HG02571 (cell line): Measurements from ENCODE around the gene KLF16.

Experiments
- ATAC-seq: cut with Tn5 transposase; IDR thresholded peaks from one replicate; pipeline ENCODE4 v1.9.1; 2021; ENCODE audit warnings: mild to moderate bottlenecking, moderate library complexity; ENCODE audit not compliant: unreplicated experiment

The KLF16 gene

GRCh38 chr19:1826557-1827521 lies 36.5 kb downstream of the KLF16 start:
- ATAC-seq: no peak

GRCh38 chr19:1825909-1826556 lies 37.3 kb downstream of the KLF16 start:
- no peak for ATAC-seq

- ATAC-seq: no peak
Measured at GRCh38 chr19:1824252-1824622, 39.1 kb downstream of the KLF16 start.

GRCh38 chr19:1823539-1824251 lies 39.7 kb downstream of the KLF16 start:
- ATAC-seq: no peak

- no peak for ATAC-seq
Measured at GRCh38 chr19:1823020-1823419, 40.4 kb downstream of the KLF16 start.

GRCh38 chr19:1822210-1822609 lies 41.2 kb downstream of the KLF16 start:
- no peak for ATAC-seq

- ATAC-seq: no peak
Measured at GRCh38 chr19:1819341-1820255, 43.8 kb downstream of the KLF16 start.

GRCh38 chr19:1818549-1819195 lies 44.7 kb downstream of the KLF16 start:
- ATAC-seq: no peak

- ATAC-seq: no peak
Measured at GRCh38 chr19:1817553-1818179, 45.7 kb downstream of the KLF16 start.

- ATAC-seq: no peak
Measured at GRCh38 chr19:1816530-1817298, 46.7 kb downstream of the KLF16 start.

GRCh38 chr19:1815605-1816529 lies 47.5 kb downstream of the KLF16 start:
- ATAC-seq: no peak

- ATAC-seq: no peak
Measured at GRCh38 chr19:1814833-1815604, 48.4 kb downstream of the KLF16 start.

- no peak for ATAC-seq
Measured at GRCh38 chr19:1814391-1814790, 49.0 kb downstream of the KLF16 start.

- ATAC-seq: no peak
Measured at GRCh38 chr19:1813192-1814182, 49.9 kb downstream of the KLF16 start.

- ATAC-seq: peak; percentile 74
Measured at GRCh38 chr19:1812426-1813191, 50.8 kb downstream of the KLF16 start.
